GF-D8 (cell line): Measurements from ENCODE around the gene PRCP.

Source experiments
- DNase-seq: peaks from one replicate; lab custom pipeline; 2025; lab: John Stamatoyannopoulos, UW

The PRCP gene

GRCh38 chr11:82786001-82786400 lies 114.2 kb downstream of the PRCP start:
- no peak for DNase-seq

- no peak for DNase-seq
Observed at GRCh38 chr11:82782825-82783374, 117.3 kb downstream of the PRCP start.

DNA sequence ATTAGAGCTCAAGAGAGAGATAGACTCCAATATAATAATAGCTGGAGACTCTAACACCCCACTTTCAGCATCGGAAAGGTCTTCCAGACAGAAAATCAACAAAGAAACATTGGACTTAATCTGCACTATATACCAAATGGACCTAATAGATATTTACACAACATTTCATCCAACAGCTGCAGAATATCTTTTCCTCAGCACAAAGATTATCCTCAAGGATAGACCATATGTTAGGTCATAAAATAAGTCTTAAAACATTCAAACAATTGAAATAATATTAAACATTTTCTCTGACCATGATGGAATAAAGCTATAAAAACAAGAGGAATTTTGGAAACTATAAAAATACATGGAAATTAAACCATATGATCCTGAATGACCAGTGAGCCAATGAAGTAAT lies 121.5 kb downstream of the PRCP start:
- no peak for DNase-seq

DNA sequence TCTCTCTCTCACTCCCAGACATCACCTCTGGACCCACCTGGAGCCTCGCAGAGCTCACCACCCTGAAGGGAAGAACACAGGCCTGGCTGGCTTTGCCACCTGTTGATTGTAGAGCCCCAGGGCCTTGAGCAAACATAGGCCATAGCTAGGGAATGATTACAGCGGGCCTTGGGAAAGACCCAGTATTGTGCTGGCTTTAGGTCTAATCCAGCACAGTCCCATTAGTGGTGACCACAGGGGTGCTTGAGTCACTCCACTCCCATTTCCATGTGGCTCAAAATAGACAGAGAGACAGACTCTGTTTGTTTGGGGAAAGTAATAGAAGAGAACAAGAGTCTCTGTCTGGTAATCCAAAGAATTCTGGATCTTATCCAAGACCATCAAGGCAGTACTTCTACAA lies 123.9 kb downstream of the PRCP start:
- no peak for DNase-seq

GRCh38 chr11:82775736-82776346 lies 124.4 kb downstream of the PRCP start:
- no peak for DNase-seq

DNA sequence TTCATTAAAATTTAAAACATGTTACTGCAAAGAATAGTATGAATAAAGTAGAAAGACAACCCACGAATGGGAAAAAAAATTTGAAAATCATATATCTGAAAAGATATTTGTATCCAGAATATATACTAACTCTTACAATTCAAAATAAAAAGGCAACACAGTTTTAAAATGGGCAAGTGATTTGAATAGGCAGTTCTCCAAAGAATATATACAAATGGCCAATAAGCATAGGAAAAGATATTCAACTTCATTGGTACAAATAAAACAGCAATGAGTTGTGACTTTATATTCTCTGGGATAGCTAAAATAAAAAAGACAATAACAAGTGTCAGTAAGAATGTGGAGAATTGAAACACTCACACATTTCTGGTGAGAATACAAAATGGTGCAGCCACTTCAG lies 125.0 kb downstream of the PRCP start:
- DNase-seq: no peak
